ENCODE results near the gene SRXN1.
A peak's percentile ranks its signal among the peaks of the same experiment; 100 is the strongest.

The SRXN1 gene

DNA sequence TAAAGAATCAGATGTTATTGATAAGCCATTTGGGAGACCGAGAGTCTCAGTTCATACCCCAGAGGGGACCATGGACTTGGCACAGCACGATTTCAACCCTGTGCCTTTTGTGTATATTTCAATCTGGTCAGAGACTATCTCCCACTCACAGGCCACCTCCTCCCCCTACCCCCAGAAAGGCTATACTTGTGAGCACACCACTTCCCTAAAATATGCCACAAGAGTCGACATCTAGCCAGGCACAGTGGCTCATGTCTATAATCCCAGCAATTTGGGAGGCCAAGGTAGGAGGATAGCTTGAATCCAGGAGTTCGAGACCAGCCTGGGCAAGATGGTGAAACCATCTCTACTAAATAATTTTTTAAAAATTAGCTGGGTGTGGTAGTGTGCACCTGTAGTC lies 29.3 kb downstream of the SRXN1 start:
- Histone ChIP-seq H3K27ac (no peak overlapping the region), H3K4me3 (no peak overlapping the region), H3K9me3 (ENCODE audit: low read depth, low read length) (no peaks in the 10 kb centered on the region), H3K9ac (ENCODE audit: insufficient read length) (no peak overlapping the region), H3K36me3 (ENCODE audit: insufficient read depth, low read length) (no peaks in the 10 kb centered on the region)
- TF ChIP-seq EZH2 (IDR thresholded peaks at IDR 0.05) (no peak), POLR2AphosphoS5 (IDR thresholded peaks at IDR 0.05; ENCODE audit: borderline replicate concordance, low read depth, low read length) (no peak), FOXP2 (optimal IDR thresholded peaks at IDR 0.05; ENCODE audit: control extremely low read depth, extremely low read length, insufficient read depth) (no peak)
- no peak for DNase-seq (ENCODE audit: low read depth, low spot score)

DNA sequence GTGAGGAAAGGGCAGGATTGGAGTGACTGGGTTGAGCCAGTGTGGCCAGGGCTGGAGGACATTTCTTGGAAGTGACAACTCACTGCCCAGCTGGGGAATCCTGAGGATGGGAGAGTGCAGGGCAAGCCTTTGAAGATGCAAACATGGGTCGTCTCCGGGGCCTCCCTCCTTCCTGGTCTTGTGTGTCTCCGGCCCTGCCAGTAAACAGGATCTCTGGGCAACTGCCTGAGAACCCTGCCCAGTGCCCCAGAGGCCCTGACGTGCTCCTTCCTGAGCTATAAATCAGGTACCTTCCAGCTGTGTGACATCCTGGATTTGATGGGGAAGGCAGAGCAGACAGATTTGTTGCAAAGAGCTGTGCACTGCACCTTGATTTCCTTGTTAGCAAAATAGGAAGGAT lies 30.0 kb downstream of the SRXN1 start:
- no peak for TF ChIP-seq EZH2 (IDR thresholded peaks at IDR 0.05)
- TF ChIP-seq POLR2AphosphoS5 (IDR thresholded peaks at IDR 0.05; ENCODE audit: borderline replicate concordance, low read depth, low read length), result no peak
- no peak for TF ChIP-seq FOXP2 (optimal IDR thresholded peaks at IDR 0.05; ENCODE audit: control extremely low read depth, extremely low read length, insufficient read depth)
- DNase-seq (ENCODE audit: low read depth, low spot score), result no peak
- Histone ChIP-seq H3K4me3 (no peak overlapping the region), H3K9ac (ENCODE audit: insufficient read length) (no peak overlapping the region), H3K9me3 (ENCODE audit: low read depth, low read length) (no peaks in the 10 kb centered on the region), H3K36me3 (ENCODE audit: insufficient read depth, low read length) (no peaks in the 10 kb centered on the region), H3K27ac (no peak overlapping the region)

DNA sequence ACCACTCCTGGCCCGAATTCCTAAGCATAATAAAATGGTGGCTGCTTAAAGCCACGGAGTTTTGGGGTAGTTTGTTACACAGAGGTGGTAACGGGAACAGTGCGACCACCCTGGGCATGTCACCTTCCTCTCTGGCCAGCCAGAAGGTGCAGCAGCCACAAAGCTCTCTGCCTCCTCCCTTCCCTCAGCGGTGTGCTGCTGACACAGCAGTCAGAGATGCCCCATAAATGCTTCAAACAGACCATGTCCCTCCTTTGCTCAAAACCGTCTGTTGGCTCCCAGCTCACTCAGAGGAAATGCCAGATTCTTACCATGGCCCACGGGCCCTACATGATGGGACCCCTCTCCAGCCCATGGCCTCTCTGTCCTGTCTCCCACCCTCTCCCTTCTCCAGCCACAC lies 30.8 kb downstream of the SRXN1 start:
- TF ChIP-seq EZH2 (IDR thresholded peaks at IDR 0.05), result no peak
- Histone ChIP-seq H3K36me3 (ENCODE audit: insufficient read depth, low read length) (no peaks in the 10 kb centered on the region), H3K27ac (no peak overlapping the region), H3K9ac (ENCODE audit: insufficient read length) (no peak overlapping the region), H3K9me3 (ENCODE audit: low read depth, low read length) (no peaks in the 10 kb centered on the region), H3K4me3 (no peak overlapping the region)
- DNase-seq (ENCODE audit: low read depth, low spot score), result no peak

DNA sequence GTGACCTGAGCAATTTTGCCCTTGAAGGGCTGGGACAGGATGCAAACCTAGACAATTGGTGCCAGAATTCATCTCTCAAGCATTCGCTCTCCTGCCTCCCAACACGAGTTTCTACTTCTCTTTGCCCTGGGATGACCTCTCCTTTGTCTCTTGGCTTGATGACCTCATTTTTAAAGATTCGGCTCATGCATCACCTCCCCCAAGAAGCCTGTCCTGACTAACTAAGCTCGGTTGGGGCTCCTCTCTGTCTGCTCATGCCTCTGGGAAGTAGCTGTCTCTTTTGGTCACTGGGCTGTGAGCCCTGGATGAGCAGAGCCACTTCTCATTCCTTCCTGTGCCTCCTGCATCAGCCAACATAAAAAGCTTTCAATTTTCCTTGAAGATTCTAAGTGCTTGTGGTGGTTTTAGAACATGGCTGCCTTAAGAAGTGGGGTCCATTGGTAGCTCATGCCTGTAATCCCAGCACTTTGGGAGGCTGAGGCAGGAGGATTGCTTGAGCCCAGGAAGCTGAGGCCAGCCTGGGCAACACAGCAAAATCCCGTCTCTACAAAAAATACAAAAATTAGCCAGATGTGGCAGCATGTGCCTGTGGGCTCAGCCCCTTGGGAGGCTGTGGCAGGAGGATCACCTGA lies 31.8 kb downstream of the SRXN1 start:
- H3K4me3 ChIP-seq, result no peak overlapping the region
- TF ChIP-seq POLR2AphosphoS5 (IDR thresholded peaks at IDR 0.05; ENCODE audit: borderline replicate concordance, low read depth, low read length), result no peak
- TF ChIP-seq FOXP2 (optimal IDR thresholded peaks at IDR 0.05; ENCODE audit: control extremely low read depth, extremely low read length, insufficient read depth), result no peak
- no peak for TF ChIP-seq EZH2 (IDR thresholded peaks at IDR 0.05)
- no peak for DNase-seq (ENCODE audit: low read depth, low spot score)

GRCh38 chr20:620246-620645 lies 32.8 kb downstream of the SRXN1 start:
- no peak overlapping the region for H3K27ac ChIP-seq
- H3K9me3 ChIP-seq (ENCODE audit: low read depth, low read length), result no peaks in the 10 kb centered on the region
- no peak for DNase-seq (ENCODE audit: low read depth, low spot score)
- TF ChIP-seq POLR2AphosphoS5 (IDR thresholded peaks at IDR 0.05; ENCODE audit: borderline replicate concordance, low read depth, low read length) (no peak), FOXP2 (optimal IDR thresholded peaks at IDR 0.05; ENCODE audit: control extremely low read depth, extremely low read length, insufficient read depth) (no peak), EZH2 (IDR thresholded peaks at IDR 0.05) (no peak)
- H3K9ac ChIP-seq (ENCODE audit: insufficient read length), result no peak overlapping the region
- no peak overlapping the region for H3K4me3 ChIP-seq
- no peaks in the 10 kb centered on the region for H3K36me3 ChIP-seq (ENCODE audit: insufficient read depth, low read length)

More for the DNA sequence above, 31.8 kb downstream of the SRXN1 start:
- Histone ChIP-seq H3K27ac (no peak overlapping the region), H3K9ac (ENCODE audit: insufficient read length) (no peak overlapping the region), H3K36me3 (ENCODE audit: insufficient read depth, low read length) (no peaks in the 10 kb centered on the region), H3K9me3 (ENCODE audit: low read depth, low read length) (no peaks in the 10 kb centered on the region)

DNA sequence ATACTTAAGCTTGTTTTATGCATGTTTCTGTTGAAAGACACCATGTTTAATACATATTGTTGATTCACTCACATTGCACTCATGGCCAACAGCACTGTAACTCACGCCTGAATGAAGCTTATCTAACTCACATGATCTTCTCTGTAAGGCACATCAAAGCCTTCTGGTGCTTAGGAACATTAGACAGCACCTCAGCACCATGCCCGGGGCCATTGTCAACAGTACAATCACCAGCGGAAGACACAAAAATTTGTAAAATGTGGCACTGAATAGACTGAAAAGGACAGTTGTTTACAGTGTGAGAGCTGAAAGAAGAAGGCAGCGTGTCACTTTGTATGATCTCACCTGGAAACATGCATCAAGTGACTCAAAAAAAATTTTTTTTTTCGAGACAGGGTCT lies 34.0 kb downstream of the SRXN1 start:
- H3K36me3 ChIP-seq (ENCODE audit: insufficient read depth, low read length), result no peaks in the 10 kb centered on the region
- H3K9me3 ChIP-seq (ENCODE audit: low read depth, low read length), result no peaks in the 10 kb centered on the region
- H3K27ac ChIP-seq, result no peak overlapping the region
- H3K4me3 ChIP-seq, result no peak overlapping the region
- H3K9ac ChIP-seq (ENCODE audit: insufficient read length), result no peak overlapping the region
- no peak for DNase-seq (ENCODE audit: low read depth, low spot score)
- TF ChIP-seq FOXP2 (optimal IDR thresholded peaks at IDR 0.05; ENCODE audit: control extremely low read depth, extremely low read length, insufficient read depth) (no peak), EZH2 (IDR thresholded peaks at IDR 0.05) (no peak), POLR2AphosphoS5 (IDR thresholded peaks at IDR 0.05; ENCODE audit: borderline replicate concordance, low read depth, low read length) (no peak)

GRCh38 chr20:617934-618690 lies 34.9 kb downstream of the SRXN1 start:
- DNase-seq (ENCODE audit: low read depth, low spot score), result no peak
- no peak overlapping the region for H3K27ac ChIP-seq
- no peak overlapping the region for H3K9ac ChIP-seq (ENCODE audit: insufficient read length)
- no peak overlapping the region for H3K4me3 ChIP-seq
- no peaks in the 10 kb centered on the region for H3K9me3 ChIP-seq (ENCODE audit: low read depth, low read length)
- TF ChIP-seq POLR2AphosphoS5 (IDR thresholded peaks at IDR 0.05; ENCODE audit: borderline replicate concordance, low read depth, low read length) (no peak), FOXP2 (optimal IDR thresholded peaks at IDR 0.05; ENCODE audit: control extremely low read depth, extremely low read length, insufficient read depth) (no peak)
- no peaks in the 10 kb centered on the region for H3K36me3 ChIP-seq (ENCODE audit: insufficient read depth, low read length)

GRCh38 chr20:615514-615913 lies 37.5 kb downstream of the SRXN1 start:
- Histone ChIP-seq H3K4me3 (no peak overlapping the region), H3K27ac (no peak overlapping the region), H3K36me3 (ENCODE audit: insufficient read depth, low read length) (no peaks in the 10 kb centered on the region), H3K9ac (ENCODE audit: insufficient read length) (no peak overlapping the region), H3K9me3 (ENCODE audit: low read depth, low read length) (no peaks in the 10 kb centered on the region)
- TF ChIP-seq FOXP2 (optimal IDR thresholded peaks at IDR 0.05; ENCODE audit: control extremely low read depth, extremely low read length, insufficient read depth), result no peak
- no peak for DNase-seq (ENCODE audit: low read depth, low spot score)

GRCh38 chr20:611843-612185 lies 41.2 kb downstream of the SRXN1 start:
- TF ChIP-seq POLR2AphosphoS5 (IDR thresholded peaks at IDR 0.05; ENCODE audit: borderline replicate concordance, low read depth, low read length) (no peak), FOXP2 (optimal IDR thresholded peaks at IDR 0.05; ENCODE audit: control extremely low read depth, extremely low read length, insufficient read depth) (no peak), EZH2 (IDR thresholded peaks at IDR 0.05) (no peak)
- no peaks in the 10 kb centered on the region for H3K36me3 ChIP-seq (ENCODE audit: insufficient read depth, low read length)
- H3K27ac ChIP-seq, result no peak overlapping the region
- no peak for DNase-seq (ENCODE audit: low read depth, low spot score)
- H3K9me3 ChIP-seq (ENCODE audit: low read depth, low read length), result no peaks in the 10 kb centered on the region
- no peak overlapping the region for H3K9ac ChIP-seq (ENCODE audit: insufficient read length)
- 0 out of 2 replicates have a peak overlapping the region, but pooled peaks have one; percentile 14 for H3K4me3 ChIP-seq
